OCI-LY3 (cell line): ENCODE measurements around the gene CHML.
"Not testable (repeated sequence)": the region's sequence is repeated elsewhere in the genome, so short reads cannot be mapped to it uniquely, and the experiment has no call there.

Source experiments
- H2AFZ ChIP-seq: fragments of 200-600, 300-600 bp; shearing (Covaris generic); 2 replicates; pipeline ENCODE4 v1.6.0; 2014; ENCODE audit warnings: antibody characterized with exemption, low read depth, low read length
- H3K27ac ChIP-seq: fragments of 200-600, 300-600 bp; sonication (generic); 2 replicates; pipeline ENCODE4 v1.5.1; 2014; ENCODE audit warnings: mild to moderate bottlenecking, low read length, moderate library complexity, mixed read lengths
- H3K27me3 ChIP-seq: fragments of 200-600, 300-600 bp; sonication (generic); 2 replicates; pipeline ENCODE4 v1.6.1; 2014; ENCODE audit warnings: low read depth, low read length, mixed read lengths
- H3K36me3 ChIP-seq: fragments of 200-600, 300-600 bp; sonication (generic); replicated peaks from 2 replicates; pipeline ENCODE3; 2014; ENCODE audit warnings: low read depth, low read length, mixed read lengths
- H3K4me1 ChIP-seq: fragments of 300-600, 200-600 bp; sonication (generic); 2 replicates; pipeline ENCODE4 v1.6.1; 2014; ENCODE audit warnings: low read length, mixed read lengths
- H3K4me2 ChIP-seq: fragments of 200-600, 300-600 bp; sonication (generic); 2 replicates; pipeline ENCODE4 v1.6.1; 2014; ENCODE audit warnings: low read length, mixed read lengths
- H3K4me3 ChIP-seq: fragments of 300-600, 200-600 bp; sonication (generic); 2 replicates; pipeline ENCODE4 v1.5.1; 2014; ENCODE audit warnings: antibody characterized with exemption, mild to moderate bottlenecking, low read length, moderate library complexity
- H3K79me2 ChIP-seq: fragments of 300-600, 200-600 bp; shearing (Covaris generic); 2 replicates; pipeline ENCODE4 v1.6.1; 2014; ENCODE audit warnings: mild to moderate bottlenecking, low read length, mixed read lengths
- H3K9ac ChIP-seq: fragments of 300-600, 200-600 bp; shearing (Covaris generic); 2 replicates; pipeline ENCODE4 v1.6.0; 2014; ENCODE audit warnings: mild to moderate bottlenecking, low read length, moderate library complexity
- H3K9me3 ChIP-seq: fragments of 200-600, 300-600 bp; shearing (Covaris generic); 2 replicates; pipeline ENCODE4 v1.6.1; 2014; ENCODE audit warnings: low read length, mixed read lengths; ENCODE audit not compliant: insufficient read depth
- H4K20me1 ChIP-seq: fragments of 200-600, 300-600 bp; sonication (generic); 2 replicates; pipeline ENCODE4 v1.6.1; 2016; ENCODE audit warnings: low read length, mixed read lengths; ENCODE audit not compliant: insufficient read depth
- EZH2phosphoT487 ChIP-seq: fragments of 200-600 bp; shearing (Covaris generic); IDR thresholded peaks from 2 replicates; pipeline ENCODE4 v1.6.1; 2018; ENCODE audit warnings: antibody characterized with exemption, mixed run types, low read depth
- TF ChIP-seq, protein P1 (sequence below): fragments of 200-600, 300-600 bp; sonication (generic); IDR thresholded peaks from 2 replicates; pipeline ENCODE4 v1.5.1; 2014; ENCODE audit warnings: antibody characterized with exemption, low read length, low read depth

Gene CHML

DNA sequence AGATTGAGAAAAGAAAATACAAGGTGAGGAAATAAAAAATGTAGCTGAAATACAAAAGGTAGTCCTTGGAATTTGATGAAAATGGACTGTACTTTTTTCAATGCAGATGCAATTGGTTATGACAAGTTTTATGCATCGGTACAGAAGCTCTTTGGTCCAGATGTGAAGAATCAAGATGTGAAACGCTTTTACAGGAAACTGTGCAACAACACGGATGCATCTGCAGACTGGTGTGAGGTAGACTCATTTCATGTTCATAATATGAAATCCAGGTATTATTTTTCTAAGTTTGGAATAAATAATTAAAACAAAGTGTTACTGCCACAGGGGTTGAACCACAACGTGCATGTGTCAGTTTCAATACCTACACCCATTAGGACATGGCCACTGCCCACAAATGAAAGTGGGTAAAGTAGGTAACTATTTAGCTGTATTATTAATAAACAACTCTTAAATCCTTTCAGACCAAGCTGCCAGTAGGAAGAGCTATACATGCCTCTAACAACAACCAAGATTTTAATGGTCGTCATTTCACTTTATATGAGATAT, 20.3 kb upstream of the CHML start:
- no peaks in the 10 kb centered on the region for H3K36me3 ChIP-seq
- no peak overlapping the region for H3K4me2 ChIP-seq
- no peak overlapping the region for H2AFZ ChIP-seq
- no peaks in the 10 kb centered on the region for H3K79me2 ChIP-seq
- H3K27me3 ChIP-seq = no peaks in the 10 kb centered on the region
- no peaks in the 10 kb centered on the region for H3K9me3 ChIP-seq
- no peak overlapping the region for H3K4me3 ChIP-seq
- TF ChIP-seq EZH2phosphoT487 = no peak
- TF ChIP-seq, protein P1, sequence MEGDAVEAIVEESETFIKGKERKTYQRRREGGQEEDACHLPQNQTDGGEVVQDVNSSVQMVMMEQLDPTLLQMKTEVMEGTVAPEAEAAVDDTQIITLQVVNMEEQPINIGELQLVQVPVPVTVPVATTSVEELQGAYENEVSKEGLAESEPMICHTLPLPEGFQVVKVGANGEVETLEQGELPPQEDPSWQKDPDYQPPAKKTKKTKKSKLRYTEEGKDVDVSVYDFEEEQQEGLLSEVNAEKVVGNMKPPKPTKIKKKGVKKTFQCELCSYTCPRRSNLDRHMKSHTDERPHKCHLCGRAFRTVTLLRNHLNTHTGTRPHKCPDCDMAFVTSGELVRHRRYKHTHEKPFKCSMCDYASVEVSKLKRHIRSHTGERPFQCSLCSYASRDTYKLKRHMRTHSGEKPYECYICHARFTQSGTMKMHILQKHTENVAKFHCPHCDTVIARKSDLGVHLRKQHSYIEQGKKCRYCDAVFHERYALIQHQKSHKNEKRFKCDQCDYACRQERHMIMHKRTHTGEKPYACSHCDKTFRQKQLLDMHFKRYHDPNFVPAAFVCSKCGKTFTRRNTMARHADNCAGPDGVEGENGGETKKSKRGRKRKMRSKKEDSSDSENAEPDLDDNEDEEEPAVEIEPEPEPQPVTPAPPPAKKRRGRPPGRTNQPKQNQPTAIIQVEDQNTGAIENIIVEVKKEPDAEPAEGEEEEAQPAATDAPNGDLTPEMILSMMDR = no peak
- no peaks in the 10 kb centered on the region for H4K20me1 ChIP-seq
- no peak overlapping the region for H3K27ac ChIP-seq
- H3K9ac ChIP-seq = no peak overlapping the region
- H3K4me1 ChIP-seq = no peaks in the 10 kb centered on the region

DNA sequence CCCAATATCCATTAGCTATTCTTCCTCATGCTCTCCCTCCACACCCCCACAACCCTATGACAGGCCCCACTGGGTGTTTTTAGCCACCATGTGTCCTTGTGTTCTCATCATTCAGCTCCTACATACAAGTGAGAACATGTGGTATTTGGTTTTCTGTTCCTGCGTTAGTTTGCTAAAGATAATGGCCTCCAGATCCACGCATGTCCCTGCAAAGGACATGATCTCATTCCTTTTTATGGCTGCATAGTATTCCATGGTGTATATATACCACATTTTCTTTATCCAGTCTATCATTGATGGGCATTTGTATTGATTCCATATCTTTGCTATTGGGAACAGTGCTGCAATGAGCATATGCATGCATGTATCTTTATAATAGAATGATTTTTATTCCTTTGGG, 18.8 kb upstream of the CHML start:
- H3K9ac ChIP-seq, H3K4me2 ChIP-seq, H3K27ac ChIP-seq, H4K20me1 ChIP-seq, H3K79me2 ChIP-seq, H3K4me1 ChIP-seq, H3K4me3 ChIP-seq, H3K27me3 ChIP-seq, H3K9me3 ChIP-seq, H3K36me3 ChIP-seq, H2AFZ ChIP-seq: not testable (repeated sequence)

DNA sequence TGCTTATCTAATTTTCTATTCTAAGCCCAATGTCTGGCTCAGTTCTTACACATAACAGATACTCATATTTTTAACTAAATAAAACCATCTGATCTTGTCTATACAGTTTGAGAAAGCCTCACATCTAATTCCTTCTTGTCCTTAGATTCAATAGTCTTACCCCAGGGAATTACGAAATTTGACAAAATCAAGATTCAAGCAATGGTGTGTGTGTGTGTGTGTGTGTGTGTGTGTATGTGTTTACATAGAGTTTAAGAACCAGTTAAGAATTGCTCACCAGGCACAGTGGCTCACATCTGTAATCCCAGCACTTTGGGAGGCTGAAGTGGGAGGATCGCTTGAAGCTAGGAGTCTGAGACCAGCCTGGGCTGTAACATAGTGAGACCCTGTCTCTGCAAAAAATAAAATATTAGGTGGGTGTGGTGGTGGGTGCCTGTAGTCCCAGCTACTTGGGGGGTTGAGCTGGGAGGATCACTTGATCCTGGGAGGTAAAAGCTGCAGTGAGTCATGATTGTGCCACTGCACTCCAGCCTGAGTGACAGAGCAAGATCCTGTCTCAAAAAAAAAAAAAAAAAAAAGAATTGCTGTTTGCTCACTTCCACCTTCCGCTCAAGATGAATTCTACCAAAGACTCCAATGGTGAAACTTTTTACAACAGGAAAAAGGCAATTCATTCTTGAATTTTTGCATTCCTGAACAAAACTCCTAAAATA, 18.1 kb upstream of the CHML start:
- Histone ChIP-seq H3K36me3 (no peaks in the 10 kb centered on the region), H3K27me3 (no peaks in the 10 kb centered on the region), H3K4me3 (no peak overlapping the region), H4K20me1 (no peaks in the 10 kb centered on the region), H2AFZ (no peak overlapping the region), H3K27ac (no peak overlapping the region), H3K4me1 (peaks cover 8% of the 10 kb centered on the region), H3K9ac (no peak overlapping the region), H3K9me3 (no peaks in the 10 kb centered on the region), H3K79me2 (no peaks in the 10 kb centered on the region), H3K4me2 (no peak overlapping the region)
- TF ChIP-seq, protein P1 = no peak
- no peak for TF ChIP-seq EZH2phosphoT487

DNA sequence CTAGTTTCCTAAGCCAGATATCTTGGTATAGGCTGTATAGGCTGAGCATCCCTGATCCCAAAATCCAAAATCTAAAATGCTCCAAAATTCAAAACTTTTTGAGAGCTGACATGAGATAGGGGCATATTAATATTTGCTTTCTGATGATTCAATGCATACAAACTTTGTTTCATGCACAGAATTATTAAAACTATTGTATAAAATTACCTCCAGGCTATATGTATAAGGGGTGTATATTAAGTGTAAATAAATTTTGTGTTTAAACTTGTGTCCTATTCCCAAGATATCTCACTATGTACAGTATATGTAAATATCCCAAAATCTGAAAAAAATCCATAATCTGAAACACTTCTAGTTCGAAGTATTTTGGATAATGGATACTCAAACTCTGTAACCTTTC, 14.5 kb upstream of the CHML start:
- Histone ChIP-seq H3K9me3 (no peaks in the 10 kb centered on the region), H3K4me1 (peaks cover 8% of the 10 kb centered on the region), H3K4me2 (no peak overlapping the region), H3K36me3 (no peaks in the 10 kb centered on the region), H4K20me1 (no peaks in the 10 kb centered on the region), H3K27me3 (peaks cover 12% of the 10 kb centered on the region), H3K4me3 (no peak overlapping the region), H3K27ac (no peak overlapping the region), H3K79me2 (no peaks in the 10 kb centered on the region), H3K9ac (no peak overlapping the region), H2AFZ (no peak overlapping the region)
- TF ChIP-seq EZH2phosphoT487 = no peak
- TF ChIP-seq, protein P1 = no peak
